Measurements from ENCODE around the gene WNT9A. TPM values are rescaled to one million over a fixed set of nuclear protein-coding genes. Genes with fewer than 3 reads are reported as not detected.

The WNT9A gene
- total and polyA plus RNA-seq, 9 of the 15 experiments (the other 6 are each of a cell fraction or from before 2014, with no cell fraction given): 0.04 to 0.17 (median 0.10) TPM; not detected in 4

DNA sequence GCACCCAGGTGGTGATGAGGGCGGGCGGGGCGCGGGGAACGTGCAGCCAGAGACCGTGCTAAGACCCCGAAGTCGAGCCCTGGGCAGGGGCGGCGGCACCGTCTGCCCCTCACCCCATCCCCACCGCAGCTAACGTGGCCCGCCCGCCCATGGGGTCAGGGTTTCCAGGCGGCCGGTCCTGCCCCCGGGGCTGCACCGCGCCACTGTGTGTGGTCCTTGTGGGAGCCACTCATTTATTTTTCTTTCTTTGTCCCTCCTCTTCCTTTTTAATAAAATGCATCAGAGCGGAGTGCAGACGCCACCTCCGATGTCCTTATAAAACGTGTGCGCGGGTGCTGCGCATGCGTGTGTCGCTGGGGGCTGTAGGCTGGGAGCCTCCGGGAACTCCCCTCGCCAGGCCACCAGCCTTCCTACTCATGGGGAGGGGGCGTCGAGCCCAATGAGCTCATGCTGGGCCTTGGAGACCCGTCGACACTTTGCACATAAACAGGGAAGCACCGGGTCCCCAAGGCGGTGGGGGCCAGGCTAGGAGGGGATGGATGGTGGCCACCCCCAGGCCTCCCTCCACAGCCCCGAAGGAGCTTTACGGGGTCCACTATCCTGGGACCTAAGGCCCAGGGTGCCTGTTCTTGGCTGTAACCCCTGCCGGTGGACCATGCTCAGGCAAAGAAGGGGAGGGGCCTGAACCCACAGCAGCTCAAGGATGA is 59.9 kb downstream of the WNT9A start:
- no peaks in the 10 kb centered on the region for H3K9me1 ChIP-seq (ENCODE audit: control insufficient read depth, insufficient read depth, low read length)
- H3K27me3 ChIP-seq (ENCODE audit: control insufficient read depth in 2 of 2, insufficient read depth in 2 of 2, low read length in 2 of 2): peaks cover 0 to 10% of the 10 kb centered on the region in 2 experiments; a peak in 2 of 5 replicates
- H3K4me3 ChIP-seq: no peak overlapping the region
- ChIA-PET POLR2A (interaction anchor here (0.7 to 1.5 kb wide), 2 partner anchors 14 to 65 kb away, joined by 3 to 4 read pairs; no protein-coding TSS in a partner anchor), CTCF (ENCODE audit: low intra/inter-chr PET ratio) (no interaction called here)
- DNase-seq (ENCODE audit: extremely low read depth in 1 of 4, low spot score in 3 of 4) (peak in 1 of 4 experiments; percentile 20), FAIRE-seq (no peak), ATAC-seq (no peak)
- no peaks in the 10 kb centered on the region for H4K20me1 ChIP-seq (replicated peaks; ENCODE audit: control insufficient read depth, insufficient read depth, low read length)
- 70% methylated on average over 24 of the region's 40 CpGs for WGBS (ENCODE audit: insufficient coverage, low coverage, missing lambda C conversion rate)
- H3K9me3 ChIP-seq (replicated peaks; ENCODE audit: control insufficient read depth, insufficient read depth, low read depth, low read length): no peaks in the 10 kb centered on the region
- H3K79me2 ChIP-seq (ENCODE audit: control insufficient read depth, insufficient read depth, low read length): no peaks in the 10 kb centered on the region
- no peak overlapping the region; the same call in 1 of the 2 replicates for H2AFZ ChIP-seq (ENCODE audit: low read depth, low read length)
- BruUV-seq (replicated peaks): no TSS peak
- no peak overlapping the region for H3K27ac ChIP-seq (ENCODE audit: extremely low read depth, low read depth, low read length)
- H3K4me1 ChIP-seq (replicated peaks in 1 of 2; ENCODE audit: control insufficient read depth in 2 of 2, insufficient read depth in 2 of 2, low read length in 2 of 2): peaks cover 20 to 82% of the 10 kb centered on the region in 2 experiments
- H3K4me2 ChIP-seq (ENCODE audit: insufficient read depth, low read length): no peak overlapping the region
- H3K36me3 ChIP-seq (ENCODE audit: control insufficient read depth, insufficient read depth, low read length): no peaks in the 10 kb centered on the region
- in situ Hi-C loops (cut with MboI): no loop called here
- H3K9ac ChIP-seq (ENCODE audit: insufficient read depth in 1 of 2, low read depth in 2 of 2, low read length in 2 of 2): peak overlapping the region in 1 of 2 experiments; percentile 13; a peak in 1 of 4 replicates
- intact Hi-C loops (cut with micrococcal nuclease): no loop called here
- TF ChIP-seq, protein P1, sequence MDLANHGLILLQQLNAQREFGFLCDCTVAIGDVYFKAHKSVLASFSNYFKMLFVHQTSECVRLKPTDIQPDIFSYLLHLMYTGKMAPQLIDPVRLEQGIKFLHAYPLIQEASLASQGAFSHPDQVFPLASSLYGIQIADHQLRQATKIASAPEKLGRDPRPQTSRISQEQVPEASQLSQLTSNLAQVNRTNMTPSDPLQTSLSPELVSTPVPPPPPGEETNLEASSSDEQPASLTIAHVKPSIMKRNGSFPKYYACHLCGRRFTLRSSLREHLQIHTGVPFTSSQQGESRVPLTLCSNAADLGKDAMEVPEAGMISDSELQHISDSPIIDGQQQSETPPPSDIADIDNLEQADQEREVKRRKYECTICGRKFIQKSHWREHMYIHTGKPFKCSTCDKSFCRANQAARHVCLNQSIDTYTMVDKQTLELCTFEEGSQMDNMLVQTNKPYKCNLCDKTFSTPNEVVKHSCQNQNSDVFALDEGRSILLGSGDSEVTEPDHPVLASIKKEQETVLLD (IDR thresholded peaks at IDR 0.05): no peak
- TF ChIP-seq ZC3H11A (IDR thresholded peaks at IDR 0.05; ENCODE audit: low read depth, low read length): no peak
- TF ChIP-seq FOXM1 (IDR thresholded peaks at IDR 0.05; ENCODE audit: low read depth): no peak
- TF ChIP-seq FOXM1 (CRISPR knock-in tag; IDR thresholded peaks at IDR 0.05; ENCODE audit: low read depth): no peak
- TF ChIP-seq, protein P2, sequence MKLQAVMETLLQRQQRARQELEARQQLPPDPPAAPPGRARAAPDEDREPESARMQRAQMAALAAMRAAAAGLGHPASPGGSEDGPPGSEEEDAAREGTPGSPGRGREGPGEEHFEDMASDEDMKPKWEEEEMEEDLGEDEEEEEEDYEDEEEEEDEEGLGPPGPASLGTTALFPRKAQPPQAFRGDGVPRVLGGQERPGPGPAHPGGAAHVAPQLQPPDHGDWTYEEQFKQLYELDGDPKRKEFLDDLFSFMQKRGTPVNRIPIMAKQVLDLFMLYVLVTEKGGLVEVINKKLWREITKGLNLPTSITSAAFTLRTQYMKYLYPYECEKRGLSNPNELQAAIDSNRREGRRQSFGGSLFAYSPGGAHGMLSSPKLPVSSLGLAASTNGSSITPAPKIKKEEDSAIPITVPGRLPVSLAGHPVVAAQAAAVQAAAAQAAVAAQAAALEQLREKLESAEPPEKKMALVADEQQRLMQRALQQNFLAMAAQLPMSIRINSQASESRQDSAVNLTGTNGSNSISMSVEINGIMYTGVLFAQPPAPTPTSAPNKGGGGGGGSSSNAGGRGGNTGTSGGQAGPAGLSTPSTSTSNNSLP (IDR thresholded peaks at IDR 0.05; ENCODE audit: borderline replicate concordance, low read depth, low read length): no peak
- TF ChIP-seq, protein P3, sequence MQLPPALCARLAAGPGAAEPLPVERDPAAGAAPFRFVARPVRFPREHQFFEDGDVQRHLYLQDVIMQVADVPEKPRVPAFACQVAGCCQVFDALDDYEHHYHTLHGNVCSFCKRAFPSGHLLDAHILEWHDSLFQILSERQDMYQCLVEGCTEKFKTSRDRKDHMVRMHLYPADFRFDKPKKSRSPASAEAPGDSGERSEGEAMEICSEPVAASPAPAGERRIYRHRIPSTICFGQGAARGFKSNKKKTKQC (CRISPR knock-in tag; IDR thresholded peaks at IDR 0.05): no peak
- TF ChIP-seq MTA2 (IDR thresholded peaks at IDR 0.05; ENCODE audit: low read depth): no peak
- no peak for TF ChIP-seq EGR1 (conservative IDR thresholded peaks at IDR 0.05)
- no peak for TF ChIP-seq KAT2B (IDR thresholded peaks at IDR 0.05; ENCODE audit: low read depth, low read length)
- TF ChIP-seq ARID2 (IDR thresholded peaks at IDR 0.05): no peak
- no peak for TF ChIP-seq IFI16 (CRISPR knock-in tag; IDR thresholded peaks at IDR 0.05)
- TF ChIP-seq RFX7 (CRISPR knock-in tag; IDR thresholded peaks at IDR 0.05): no peak
- TF ChIP-seq ZNF561 (CRISPR knock-in tag; conservative IDR thresholded peaks at IDR 0.05): no peak
- no peak for TF ChIP-seq ILK (tag; IDR thresholded peaks at IDR 0.05; ENCODE audit: borderline replicate concordance, low read depth)
- TF ChIP-seq, protein P4, sequence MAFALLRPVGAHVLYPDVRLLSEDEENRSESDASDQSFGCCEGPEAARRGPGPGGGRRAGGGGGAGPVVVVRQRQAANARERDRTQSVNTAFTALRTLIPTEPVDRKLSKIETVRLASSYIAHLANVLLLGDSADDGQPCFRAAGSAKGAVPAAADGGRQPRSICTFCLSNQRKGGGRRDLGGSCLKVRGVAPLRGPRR (CRISPR knock-in tag; IDR thresholded peaks at IDR 0.05): no peak
- TF ChIP-seq GTF2F1 (IDR thresholded peaks at IDR 0.05; ENCODE audit: low read depth, low read length): no peak
- TF ChIP-seq, protein P5, sequence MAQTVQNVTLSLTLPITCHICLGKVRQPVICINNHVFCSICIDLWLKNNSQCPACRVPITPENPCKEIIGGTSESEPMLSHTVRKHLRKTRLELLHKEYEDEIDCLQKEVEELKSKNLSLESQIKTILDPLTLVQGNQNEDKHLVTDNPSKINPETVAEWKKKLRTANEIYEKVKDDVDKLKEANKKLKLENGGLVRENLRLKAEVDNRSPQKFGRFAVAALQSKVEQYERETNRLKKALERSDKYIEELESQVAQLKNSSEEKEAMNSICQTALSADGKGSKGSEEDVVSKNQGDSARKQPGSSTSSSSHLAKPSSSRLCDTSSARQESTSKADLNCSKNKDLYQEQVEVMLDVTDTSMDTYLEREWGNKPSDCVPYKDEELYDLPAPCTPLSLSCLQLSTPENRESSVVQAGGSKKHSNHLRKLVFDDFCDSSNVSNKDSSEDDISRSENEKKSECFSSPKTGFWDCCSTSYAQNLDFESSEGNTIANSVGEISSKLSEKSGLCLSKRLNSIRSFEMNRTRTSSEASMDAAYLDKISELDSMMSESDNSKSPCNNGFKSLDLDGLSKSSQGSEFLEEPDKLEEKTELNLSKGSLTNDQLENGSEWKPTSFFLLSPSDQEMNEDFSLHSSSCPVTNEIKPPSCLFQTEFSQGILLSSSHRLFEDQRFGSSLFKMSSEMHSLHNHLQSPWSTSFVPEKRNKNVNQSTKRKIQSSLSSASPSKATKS (CRISPR knock-in tag; IDR thresholded peaks at IDR 0.05): no peak
